GM23338 (cell line): ENCODE data around the gene CARMIL1. TPM values are rescaled to one million over a fixed set of nuclear protein-coding genes. Genes with fewer than 3 reads are reported as not detected.

ENCODE experiments used
- CREB1 ChIP-seq: fragments of 250-450 bp; sonication (Bioruptor Pico); IDR thresholded peaks from 2 replicates; pipeline ENCODE4 v1.5.0; 2020; ENCODE audit warnings: low read depth, mild to moderate bottlenecking, moderate library complexity
- JUNB ChIP-seq: IDR thresholded peaks from one replicate; pipeline ENCODE4 v1.6.1; 2016; ENCODE audit warnings: antibody characterized with exemption; ENCODE audit not compliant: unreplicated experiment
- NANOG ChIP-seq: IDR thresholded peaks from 2 replicates; pipeline ENCODE4 v1.6.1; 2016; ENCODE audit warnings: antibody characterized with exemption, borderline replicate concordance
- POLR2AphosphoS5 ChIP-seq: IDR thresholded peaks from 2 replicates; pipeline ENCODE4 v1.6.1; 2016; ENCODE audit warnings: antibody characterized with exemption, low read depth
- ZNF114 ChIP-seq: fragments of 250-450 bp; sonication (Bioruptor Pico); IDR thresholded peaks from 2 replicates; pipeline ENCODE4 v1.5.0; 2020; ENCODE audit warnings: mild to moderate bottlenecking, moderate library complexity
- polyA plus RNA-seq: library from polyadenylated mRNA; unstranded; fragments of >200 nt; fragmentation: Nextera tagmentation; extraction: Ambion mirVana; gene quantifications from 2 replicates; pipeline ENCODE4 v1.2.1, GENCODE V29; 2016
- total RNA-seq: library from RNA; depleted of rRNA; stranded (reverse); fragments of >200 nt; shearing (Covaris generic); gene quantifications from 2 replicates; pipeline ENCODE4 v1.2.3, GENCODE V29; 2014
- TF ChIP-seq, protein P1 (sequence below): fragments of 250-450 bp; sonication (Bioruptor Pico); IDR thresholded peaks from 2 replicates; pipeline ENCODE4 v1.5.0; 2020; ENCODE audit warnings: mild to moderate bottlenecking, moderate library complexity
- TF ChIP-seq, protein P2 (sequence below): IDR thresholded peaks from one replicate; pipeline ENCODE4 v1.6.1; 2018; ENCODE audit warnings: antibody characterized with exemption; ENCODE audit not compliant: unreplicated experiment

Gene CARMIL1
- total and polyA plus RNA-seq, 2 experiments from 2014 or later, result 43.2 to 66.9 TPM

DNA sequence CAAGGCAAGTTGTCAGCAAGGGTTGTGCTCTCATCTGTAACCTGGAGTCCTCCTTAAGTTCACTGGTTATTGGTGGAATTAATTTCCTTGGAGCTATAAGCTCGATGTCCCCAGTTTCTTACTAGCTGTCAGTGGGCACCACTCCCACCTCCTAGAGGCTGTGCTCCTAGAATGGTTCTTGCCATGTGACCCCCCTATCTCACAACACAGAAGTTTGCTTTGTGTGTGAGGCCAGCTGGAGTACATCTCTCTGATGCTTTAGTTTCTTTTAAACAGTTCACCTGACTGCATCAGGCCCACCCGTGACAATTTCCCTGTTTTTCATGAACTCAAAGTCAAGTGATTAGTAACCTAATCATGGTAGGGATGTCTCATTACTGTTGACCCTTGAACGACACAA lies 193.7 kb downstream of the CARMIL1 start (continued):
- TF ChIP-seq, protein P1, sequence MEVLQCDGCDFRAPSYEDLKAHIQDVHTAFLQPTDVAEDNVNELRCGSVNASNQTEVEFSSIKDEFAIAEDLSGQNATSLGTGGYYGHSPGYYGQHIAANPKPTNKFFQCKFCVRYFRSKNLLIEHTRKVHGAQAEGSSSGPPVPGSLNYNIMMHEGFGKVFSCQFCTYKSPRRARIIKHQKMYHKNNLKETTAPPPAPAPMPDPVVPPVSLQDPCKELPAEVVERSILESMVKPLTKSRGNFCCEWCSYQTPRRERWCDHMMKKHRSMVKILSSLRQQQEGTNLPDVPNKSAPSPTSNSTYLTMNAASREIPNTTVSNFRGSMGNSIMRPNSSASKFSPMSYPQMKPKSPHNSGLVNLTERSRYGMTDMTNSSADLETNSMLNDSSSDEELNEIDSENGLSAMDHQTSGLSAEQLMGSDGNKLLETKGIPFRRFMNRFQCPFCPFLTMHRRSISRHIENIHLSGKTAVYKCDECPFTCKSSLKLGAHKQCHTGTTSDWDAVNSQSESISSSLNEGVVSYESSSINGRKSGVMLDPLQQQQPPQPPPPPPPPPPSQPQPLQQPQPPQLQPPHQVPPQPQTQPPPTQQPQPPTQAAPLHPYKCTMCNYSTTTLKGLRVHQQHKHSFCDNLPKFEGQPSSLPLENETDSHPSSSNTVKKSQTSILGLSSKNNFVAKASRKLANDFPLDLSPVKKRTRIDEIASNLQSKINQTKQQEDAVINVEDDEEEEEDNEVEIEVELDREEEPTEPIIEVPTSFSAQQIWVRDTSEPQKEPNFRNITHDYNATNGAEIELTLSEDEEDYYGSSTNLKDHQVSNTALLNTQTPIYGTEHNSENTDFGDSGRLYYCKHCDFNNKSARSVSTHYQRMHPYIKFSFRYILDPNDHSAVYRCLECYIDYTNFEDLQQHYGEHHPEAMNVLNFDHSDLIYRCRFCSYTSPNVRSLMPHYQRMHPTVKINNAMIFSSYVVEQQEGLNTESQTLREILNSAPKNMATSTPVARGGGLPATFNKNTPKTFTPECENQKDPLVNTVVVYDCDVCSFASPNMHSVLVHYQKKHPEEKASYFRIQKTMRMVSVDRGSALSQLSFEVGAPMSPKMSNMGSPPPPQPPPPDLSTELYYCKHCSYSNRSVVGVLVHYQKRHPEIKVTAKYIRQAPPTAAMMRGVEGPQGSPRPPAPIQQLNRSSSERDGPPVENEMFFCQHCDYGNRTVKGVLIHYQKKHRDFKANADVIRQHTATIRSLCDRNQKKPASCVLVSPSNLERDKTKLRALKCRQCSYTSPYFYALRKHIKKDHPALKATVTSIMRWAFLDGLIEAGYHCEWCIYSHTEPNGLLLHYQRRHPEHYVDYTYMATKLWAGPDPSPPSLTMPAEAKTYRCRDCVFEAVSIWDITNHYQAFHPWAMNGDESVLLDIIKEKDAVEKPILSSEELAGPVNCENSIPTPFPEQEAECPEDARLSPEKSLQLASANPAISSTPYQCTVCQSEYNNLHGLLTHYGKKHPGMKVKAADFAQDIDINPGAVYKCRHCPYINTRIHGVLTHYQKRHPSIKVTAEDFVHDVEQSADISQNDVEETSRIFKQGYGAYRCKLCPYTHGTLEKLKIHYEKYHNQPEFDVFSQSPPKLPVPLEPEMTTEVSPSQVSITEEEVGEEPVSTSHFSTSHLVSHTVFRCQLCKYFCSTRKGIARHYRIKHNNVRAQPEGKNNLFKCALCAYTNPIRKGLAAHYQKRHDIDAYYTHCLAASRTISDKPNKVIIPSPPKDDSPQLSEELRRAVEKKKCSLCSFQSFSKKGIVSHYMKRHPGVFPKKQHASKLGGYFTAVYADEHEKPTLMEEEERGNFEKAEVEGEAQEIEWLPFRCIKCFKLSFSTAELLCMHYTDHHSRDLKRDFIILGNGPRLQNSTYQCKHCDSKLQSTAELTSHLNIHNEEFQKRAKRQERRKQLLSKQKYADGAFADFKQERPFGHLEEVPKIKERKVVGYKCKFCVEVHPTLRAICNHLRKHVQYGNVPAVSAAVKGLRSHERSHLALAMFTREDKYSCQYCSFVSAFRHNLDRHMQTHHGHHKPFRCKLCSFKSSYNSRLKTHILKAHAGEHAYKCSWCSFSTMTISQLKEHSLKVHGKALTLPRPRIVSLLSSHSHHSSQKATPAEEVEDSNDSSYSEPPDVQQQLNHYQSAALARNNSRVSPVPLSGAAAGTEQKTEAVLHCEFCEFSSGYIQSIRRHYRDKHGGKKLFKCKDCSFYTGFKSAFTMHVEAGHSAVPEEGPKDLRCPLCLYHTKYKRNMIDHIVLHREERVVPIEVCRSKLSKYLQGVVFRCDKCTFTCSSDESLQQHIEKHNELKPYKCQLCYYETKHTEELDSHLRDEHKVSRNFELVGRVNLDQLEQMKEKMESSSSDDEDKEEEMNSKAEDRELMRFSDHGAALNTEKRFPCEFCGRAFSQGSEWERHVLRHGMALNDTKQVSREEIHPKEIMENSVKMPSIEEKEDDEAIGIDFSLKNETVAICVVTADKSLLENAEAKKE (CRISPR knock-in tag), result no peak
- TF ChIP-seq JUNB (no peak), CREB1 (CRISPR knock-in tag) (no peak), POLR2AphosphoS5 (no peak), ZNF114 (CRISPR knock-in tag) (no peak), NANOG (no peak)
- TF ChIP-seq, protein P2, sequence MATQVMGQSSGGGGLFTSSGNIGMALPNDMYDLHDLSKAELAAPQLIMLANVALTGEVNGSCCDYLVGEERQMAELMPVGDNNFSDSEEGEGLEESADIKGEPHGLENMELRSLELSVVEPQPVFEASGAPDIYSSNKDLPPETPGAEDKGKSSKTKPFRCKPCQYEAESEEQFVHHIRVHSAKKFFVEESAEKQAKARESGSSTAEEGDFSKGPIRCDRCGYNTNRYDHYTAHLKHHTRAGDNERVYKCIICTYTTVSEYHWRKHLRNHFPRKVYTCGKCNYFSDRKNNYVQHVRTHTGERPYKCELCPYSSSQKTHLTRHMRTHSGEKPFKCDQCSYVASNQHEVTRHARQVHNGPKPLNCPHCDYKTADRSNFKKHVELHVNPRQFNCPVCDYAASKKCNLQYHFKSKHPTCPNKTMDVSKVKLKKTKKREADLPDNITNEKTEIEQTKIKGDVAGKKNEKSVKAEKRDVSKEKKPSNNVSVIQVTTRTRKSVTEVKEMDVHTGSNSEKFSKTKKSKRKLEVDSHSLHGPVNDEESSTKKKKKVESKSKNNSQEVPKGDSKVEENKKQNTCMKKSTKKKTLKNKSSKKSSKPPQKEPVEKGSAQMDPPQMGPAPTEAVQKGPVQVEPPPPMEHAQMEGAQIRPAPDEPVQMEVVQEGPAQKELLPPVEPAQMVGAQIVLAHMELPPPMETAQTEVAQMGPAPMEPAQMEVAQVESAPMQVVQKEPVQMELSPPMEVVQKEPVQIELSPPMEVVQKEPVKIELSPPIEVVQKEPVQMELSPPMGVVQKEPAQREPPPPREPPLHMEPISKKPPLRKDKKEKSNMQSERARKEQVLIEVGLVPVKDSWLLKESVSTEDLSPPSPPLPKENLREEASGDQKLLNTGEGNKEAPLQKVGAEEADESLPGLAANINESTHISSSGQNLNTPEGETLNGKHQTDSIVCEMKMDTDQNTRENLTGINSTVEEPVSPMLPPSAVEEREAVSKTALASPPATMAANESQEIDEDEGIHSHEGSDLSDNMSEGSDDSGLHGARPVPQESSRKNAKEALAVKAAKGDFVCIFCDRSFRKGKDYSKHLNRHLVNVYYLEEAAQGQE, result no peak
